Natural killer cell (primary cell): Measurements from ENCODE around the gene PDE2A. TPM values are rescaled to one million over a fixed set of nuclear protein-coding genes. Genes with fewer than 3 reads are reported as not detected.

Experiments
- ATAC-seq, 3 donors: fragments of 150-1000 bp in 2 of 3; fragments of 200-7000 bp in 1 of 3; cut with Tn5 transposase; 1 replicate in 1 of 3; 2 replicates in 2 of 3; pipeline ENCODE4 v1.10.0; 2021; ENCODE audit warnings: mild to moderate bottlenecking in 2 of 3, moderate library complexity in 2 of 3
- DNase-seq, 2 donors: peaks; one replicate each; pipeline versions ENCODE4 v3.0.0 to v3.0.0-alpha.2; 2013 to 2021; ENCODE audit warnings: mixed read lengths in 1 of 2
- H3K27ac ChIP-seq: one replicate; pipeline ENCODE4 v1.5.1; 2013; ENCODE audit warnings: mild to moderate bottlenecking, low read length
- H3K27me3 ChIP-seq: one replicate; pipeline ENCODE4 v1.6.1; 2013; ENCODE audit warnings: low read length; ENCODE audit not compliant: control insufficient read depth, insufficient read depth
- H3K36me3 ChIP-seq: one replicate; pipeline ENCODE4 v1.6.1; 2013; ENCODE audit warnings: low read length; ENCODE audit not compliant: control insufficient read depth, insufficient read depth
- H3K4me1 ChIP-seq: one replicate; pipeline ENCODE4 v1.6.1; 2013; ENCODE audit warnings: low read length; ENCODE audit not compliant: control insufficient read depth, insufficient read depth
- H3K4me3 ChIP-seq: one replicate; pipeline ENCODE4 v1.5.1; 2013; ENCODE audit warnings: low read length
- H3K9me3 ChIP-seq: one replicate; pipeline ENCODE4 v1.6.1; 2013; ENCODE audit warnings: low read length; ENCODE audit not compliant: control insufficient read depth, insufficient read depth
- H3K27ac Mint-ChIP-seq, 2 donors: one replicate each; pipeline ENCODE4 v1.8.0; 2022; ENCODE audit warnings: mild to moderate bottlenecking in 2 of 2, mixed read lengths in 2 of 2, moderate library complexity in 1 of 2
- H3K27me3 Mint-ChIP-seq, 2 donors: one replicate each; pipeline ENCODE4 v1.8.0; 2022; ENCODE audit warnings: low read depth in 2 of 2, mixed read lengths in 2 of 2
- H3K36me3 Mint-ChIP-seq: one replicate; pipeline ENCODE4 v1.8.0; 2022; ENCODE audit warnings: mixed read lengths
- H3K4me1 Mint-ChIP-seq, 2 donors: one replicate each; pipeline ENCODE4 v1.8.0; 2022; ENCODE audit warnings: mixed read lengths in 2 of 2
- H3K4me3 Mint-ChIP-seq: one replicate; pipeline ENCODE4 v1.8.0; 2022; ENCODE audit warnings: mild to moderate bottlenecking, moderate library complexity, mixed read lengths
- H3K9me3 Mint-ChIP-seq, 2 donors: one replicate each; pipeline ENCODE4 v1.8.0; 2022; ENCODE audit warnings: mixed read lengths in 2 of 2
- CTCF ChIP-seq: fragments of 200-600 bp; IDR thresholded peaks from one replicate; pipeline ENCODE4 v1.8.0; 2022; ENCODE audit warnings: antibody characterized with exemption
- WGBS: methylation state at CpG from one replicate; pipeline ENCODE4 v1.1.7; 2013; ENCODE audit warnings: missing lambda C conversion rate; ENCODE audit not compliant: insufficient coverage; 5-methylcytosine and 5-hydroxymethylcytosine counted together
- intact Hi-C: fragments of 100-400 bp; cut with micrococcal nuclease; formaldehyde crosslinking; loops from one replicate; pipeline ENCODE4 v1.14.2; 2022
- total RNA-seq, 4 donors: library from RNA; stranded (reverse); fragments of 120-200 nt in 1 of 4; gene quantifications; one replicate each; pipeline versions ENCODE4 v1.2.3 to v1.2.4, GENCODE V29; 2013 to 2022

PDE2A gene
- total RNA-seq, 3 donors from 2014 or later (not counting 1 experiment from before 2014, with no cell fraction given) = 8.7 to 11.9 (median 9.0) TPM

GRCh38 chr11:72705442-72706365 is 31.5 kb upstream of the PDE2A start:
- Histone ChIP-seq H3K36me3 (peaks cover 92% of the 10 kb centered on the region), H3K4me3 (no peak overlapping the region), H3K27ac (no peak overlapping the region), H3K9me3 (no peaks in the 10 kb centered on the region), H3K27me3 (no peaks in the 10 kb centered on the region), H3K4me1 (no peaks in the 10 kb centered on the region)
- ATAC-seq (no peak), DNase-seq (no peak)
- peaks cover 12% of the 10 kb centered on the region for H3K36me3 Mint-ChIP-seq
- H3K9me3 Mint-ChIP-seq = no peaks in the 10 kb centered on the region
- 95% methylated on average over 11 of the region's 12 CpGs for WGBS
- intact Hi-C loops = no loop called here
- H3K27me3 Mint-ChIP-seq = no peaks in the 10 kb centered on the region
- H3K27ac Mint-ChIP-seq = peak overlapping the region; percentile 46 to 86
- H3K4me1 Mint-ChIP-seq = peaks cover 27 to 49% of the 10 kb centered on the region in 2 donors
- TF ChIP-seq CTCF = no peak
- H3K4me3 Mint-ChIP-seq = no peak overlapping the region

GRCh38 chr11:72704783-72705265 is 30.6 kb upstream of the PDE2A start:
- Mint-ChIP-seq H3K4me1 (peaks cover 25 to 46% of the 10 kb centered on the region in 2 donors), H3K4me3 (no peak overlapping the region), H3K9me3 (no peaks in the 10 kb centered on the region), H3K27me3 (no peaks in the 10 kb centered on the region), H3K27ac (peak overlapping the region; percentile 46 to 62), H3K36me3 (peaks cover 12% of the 10 kb centered on the region)
- WGBS = 83% methylated on average over 3 of the region's 4 CpGs
- TF ChIP-seq CTCF = no peak
- Histone ChIP-seq H3K36me3 (peaks cover 92% of the 10 kb centered on the region), H3K27me3 (no peaks in the 10 kb centered on the region), H3K27ac (no peak overlapping the region), H3K4me3 (no peak overlapping the region), H3K9me3 (no peaks in the 10 kb centered on the region), H3K4me1 (no peaks in the 10 kb centered on the region)
- ATAC-seq (no peak), DNase-seq (no peak)
- intact Hi-C loops = no loop called here

DNA sequence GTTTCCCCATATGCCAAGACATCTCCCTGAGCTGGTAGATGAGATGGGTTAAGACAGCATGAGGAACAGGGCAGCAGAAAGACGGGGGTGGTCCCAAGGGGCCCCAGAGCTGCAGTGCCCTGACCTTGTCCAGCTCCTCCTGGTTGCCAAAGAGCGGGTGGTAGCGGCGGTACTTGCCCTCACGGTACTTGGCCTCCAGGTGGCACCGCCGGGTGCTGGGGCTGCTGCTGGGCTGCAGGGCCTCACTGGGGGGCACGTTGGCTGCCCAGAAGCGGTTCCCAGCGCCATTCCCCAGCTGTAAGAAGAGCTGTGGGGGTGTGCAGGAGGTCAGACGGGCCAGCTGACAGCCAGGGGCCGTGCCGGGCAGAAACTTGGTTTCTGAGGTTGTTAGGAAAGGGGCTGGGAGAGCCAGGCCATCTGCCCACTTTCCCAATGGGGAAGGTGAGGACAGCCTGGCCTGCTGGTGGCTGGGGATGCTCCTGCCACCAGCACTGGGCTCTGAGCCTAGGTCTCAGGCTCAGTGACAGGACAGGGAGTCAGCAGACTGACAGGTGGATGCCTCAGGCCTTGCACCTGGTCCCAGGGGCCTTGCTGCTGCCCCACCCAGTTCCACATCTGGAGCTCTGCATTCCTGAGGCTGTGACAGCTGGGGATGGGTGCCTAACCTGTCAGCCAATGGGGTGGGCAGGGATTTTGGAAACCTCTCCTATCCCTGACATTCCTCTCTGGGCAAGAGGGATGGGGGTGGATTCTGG is 30.0 kb upstream of the PDE2A start:
- no peak overlapping the region for H3K27ac ChIP-seq
- H3K4me3 Mint-ChIP-seq = no peak overlapping the region
- WGBS = 95% methylated on average over 13 of the region's 13 CpGs
- H3K4me3 ChIP-seq = no peak overlapping the region
- H3K27me3 Mint-ChIP-seq = no peaks in the 10 kb centered on the region
- H3K27ac Mint-ChIP-seq = peak overlapping the region in 1 of 2 donors; percentile 38
- H3K9me3 Mint-ChIP-seq = no peaks in the 10 kb centered on the region
- H3K9me3 ChIP-seq = no peaks in the 10 kb centered on the region
- no peak for TF ChIP-seq CTCF
- peaks cover 92% of the 10 kb centered on the region for H3K36me3 ChIP-seq
- no peaks in the 10 kb centered on the region for H3K27me3 ChIP-seq
- no peaks in the 10 kb centered on the region for H3K4me1 ChIP-seq
- peaks cover 12% of the 10 kb centered on the region for H3K36me3 Mint-ChIP-seq
- intact Hi-C loops = no loop called here
- ATAC-seq (peak in 2 of 3 donors; percentile 31 to 38), DNase-seq (no peak)
- peaks cover 24 to 46% of the 10 kb centered on the region in 2 donors for H3K4me1 Mint-ChIP-seq
